H1 (cell line): ENCODE data around the gene TMEM132A. TPM values are rescaled to one million over a fixed set of nuclear protein-coding genes. Genes with fewer than 3 reads are reported as not detected.

Experiments
- CTCF ChIA-PET: fragments of 300-600 bp; sonication (Branson Sonifier 250); formaldehyde crosslinking; loops from one replicate; lab custom pipeline; 2021; ENCODE audit not compliant: partially characterized antibody; lab: Charles Lee
- POLR2A ChIA-PET: fragments of 300-600 bp; sonication (Branson Sonifier 250); formaldehyde crosslinking; loops from one replicate; lab custom pipeline; 2021; ENCODE audit warnings: inconsistent platforms; ENCODE audit not compliant: partially characterized antibody; lab: Charles Lee
- DNase-seq, 2 experiments: peaks; one replicate each; pipeline versions ENCODE4 v3.0.0 to v3.0.0-alpha.2; 2010 to 2022; ENCODE audit warnings: low spot score in 2 of 2, low read depth in 1 of 2, mixed read lengths in 1 of 2
- FAIRE-seq: peaks from 2 replicates; lab custom pipeline; 2011; peaks lifted over from hg19 to GRCh38; lab: Jason Lieb, UNC
- H2AFZ ChIP-seq: 2 replicates; pipeline ENCODE4 v1.8.1; 2012; ENCODE audit warnings: low read length, inconsistent platforms
- H2AK5ac ChIP-seq: 2 replicates; pipeline ENCODE4 v1.6.1; 2013; ENCODE audit warnings: low read depth, low read length
- H2BK120ac ChIP-seq: replicated peaks from 2 replicates; pipeline ENCODE3; 2013; ENCODE audit warnings: low read depth, low read length, inconsistent platforms
- H2BK12ac ChIP-seq: 2 replicates; pipeline ENCODE4 v1.6.1; 2013; ENCODE audit warnings: low read depth, low read length
- H2BK15ac ChIP-seq: 2 replicates; pipeline ENCODE4 v1.6.1; 2013; ENCODE audit warnings: low read length
- H2BK20ac ChIP-seq: 2 replicates; pipeline ENCODE4 v1.6.1; 2013; ENCODE audit warnings: low read length
- H2BK5ac ChIP-seq: 2 replicates; pipeline ENCODE4 v1.6.1; 2013; ENCODE audit warnings: low read depth, low read length
- H3K14ac ChIP-seq: 2 replicates; pipeline ENCODE4 v1.6.1; 2013; ENCODE audit warnings: inconsistent platforms; ENCODE audit not compliant: insufficient read length
- H3K18ac ChIP-seq: 2 replicates; pipeline ENCODE4 v1.6.1; 2013; ENCODE audit warnings: low read length; ENCODE audit errors: extremely low read depth
- H3K23ac ChIP-seq: 2 replicates; pipeline ENCODE4 v1.6.1; 2013; ENCODE audit warnings: inconsistent platforms; ENCODE audit not compliant: insufficient read length
- H3K23me2 ChIP-seq: 2 replicates; pipeline ENCODE4 v1.6.1; 2013; ENCODE audit warnings: low read depth, low read length
- H3K27ac ChIP-seq: 2 replicates; pipeline ENCODE4 v1.6.1; 2011; ENCODE audit warnings: low read depth, low read length, inconsistent platforms
- H3K27me3 ChIP-seq, 4 experiments: replicated peaks in 1 of 4; 1 replicate in 1 of 4; 2 replicates in 3 of 4; pipeline versions ENCODE4 v1.6.1 to v1.8.1; 2011 to 2013; ENCODE audit warnings: low read length in 3 of 4, mild to moderate bottlenecking in 3 of 4, inconsistent platforms in 2 of 4, mixed read lengths in 2 of 4, moderate library complexity in 1 of 4; ENCODE audit not compliant: control insufficient read depth in 3 of 4, insufficient read depth in 3 of 4; ENCODE audit errors: extremely low read depth in 1 of 4
- H3K36me3 ChIP-seq, 4 experiments: 2 replicates each; pipeline versions ENCODE4 v1.6.1 to v1.8.1; 2011 to 2013; ENCODE audit warnings: mild to moderate bottlenecking in 4 of 4, low read length in 3 of 4, moderate library complexity in 2 of 4, control low read depth in 1 of 4, inconsistent platforms in 1 of 4; ENCODE audit not compliant: insufficient read depth in 4 of 4, control insufficient read depth in 2 of 4
- H3K4ac ChIP-seq: replicated peaks from 2 replicates; pipeline ENCODE3; 2013; ENCODE audit warnings: low read length, low read depth, mixed read lengths, inconsistent platforms; ENCODE audit not compliant: insufficient read length
- H3K4me1 ChIP-seq, 4 experiments: replicated peaks in 1 of 4; 1 replicate in 1 of 4; 2 replicates in 3 of 4; pipeline versions ENCODE4 v1.6.1 to v1.8.1; 2011 to 2013; ENCODE audit warnings: low read length in 3 of 4, inconsistent platforms in 2 of 4, mixed read lengths in 1 of 4; ENCODE audit not compliant: insufficient read depth in 4 of 4, control insufficient read depth in 3 of 4
- H3K4me2 ChIP-seq, 2 experiments: 2 replicates each; pipeline versions ENCODE4 v1.6.1 to v1.8.1; 2011 to 2013; ENCODE audit warnings: low read depth in 2 of 2, low read length in 2 of 2, control low read depth in 1 of 2, inconsistent platforms in 1 of 2, mild to moderate bottlenecking in 1 of 2; ENCODE audit not compliant: insufficient read depth in 1 of 2
- H3K4me3 ChIP-seq, 4 experiments: fragments of 200-600, 300-600 bp in 1 of 4; sonication (generic), shearing (Covaris generic), sonication (Bioruptor Twin) in 1 of 4; 2 replicates each; pipeline versions ENCODE4 v1.5.1 to v1.8.1; 2011 to 2016; ENCODE audit warnings: low read length in 4 of 4, low read depth in 3 of 4, control low read depth in 2 of 4, inconsistent platforms in 2 of 4, mild to moderate bottlenecking in 2 of 4, mixed read lengths in 1 of 4, moderate library complexity in 1 of 4; ENCODE audit not compliant: insufficient read depth in 2 of 4; ENCODE audit errors: extremely low read depth in 1 of 4
- H3K56ac ChIP-seq: replicated peaks from 2 replicates; pipeline ENCODE3; 2013; ENCODE audit warnings: low read depth, mild to moderate bottlenecking, mixed read lengths, low read length, inconsistent platforms; ENCODE audit not compliant: insufficient read length
- H3K79me1 ChIP-seq: 2 replicates; pipeline ENCODE4 v1.6.1; 2013; ENCODE audit warnings: low read depth, low read length, control low read depth
- H3K79me2 ChIP-seq, 2 experiments: 2 replicates each; pipeline versions ENCODE4 v1.6.1 to v1.8.1; 2012 to 2013; ENCODE audit warnings: low read length in 2 of 2, mild to moderate bottlenecking in 2 of 2, inconsistent platforms in 1 of 2; ENCODE audit not compliant: insufficient read depth in 2 of 2, control insufficient read depth in 1 of 2
- H3K9ac ChIP-seq, 4 experiments: replicated peaks in 1 of 4; 1 replicate in 1 of 4; 2 replicates in 3 of 4; pipeline versions ENCODE4 v1.6.1 to v1.8.1; 2011 to 2013; ENCODE audit warnings: low read depth in 3 of 4, low read length in 3 of 4, control low read depth in 2 of 4, mild to moderate bottlenecking in 2 of 4, moderate library complexity in 2 of 4, inconsistent platforms in 1 of 4; ENCODE audit errors: extremely low read depth in 1 of 4
- H3K9me3 ChIP-seq, 2 experiments: 2 replicates each; pipeline versions ENCODE4 v1.6.1 to v1.8.1; 2012 to 2013; ENCODE audit warnings: mild to moderate bottlenecking in 2 of 2, moderate library complexity in 2 of 2, control low read depth in 1 of 2, inconsistent platforms in 1 of 2, low read depth in 1 of 2, low read length in 1 of 2, mixed read lengths in 1 of 2; ENCODE audit not compliant: insufficient read depth in 2 of 2
- H4K20me1 ChIP-seq, 2 experiments: replicated peaks in 1 of 2; 2 replicates each; pipeline versions ENCODE3 to v1.8.1; 2011 to 2013; ENCODE audit warnings: inconsistent platforms in 2 of 2, low read length in 2 of 2, mild to moderate bottlenecking in 1 of 2; ENCODE audit not compliant: insufficient read depth in 2 of 2, control insufficient read depth in 1 of 2
- H4K5ac ChIP-seq: 2 replicates; pipeline ENCODE4 v1.6.1; 2013; ENCODE audit warnings: low read length, low read depth, mixed read lengths, inconsistent platforms; ENCODE audit not compliant: insufficient read length
- H4K8ac ChIP-seq: 2 replicates; pipeline ENCODE4 v1.8.0; 2013; ENCODE audit warnings: mild to moderate bottlenecking, moderate library complexity, low read length, inconsistent platforms; ENCODE audit not compliant: insufficient read depth; ENCODE audit errors: extremely low read depth
- H4K91ac ChIP-seq: replicated peaks from 2 replicates; pipeline ENCODE3; 2013; ENCODE audit warnings: low read length, mixed read lengths, inconsistent platforms; ENCODE audit not compliant: insufficient read length
- EP300 ChIP-seq, 2 experiments: IDR thresholded peaks; 1 replicate in 1 of 2; 2 replicates in 1 of 2; pipeline ENCODE4 v1.6.1; 2011 to 2012; ENCODE audit warnings: low read depth in 2 of 2, low read length in 2 of 2, mild to moderate bottlenecking in 2 of 2, borderline replicate concordance in 1 of 2, inconsistent platforms in 1 of 2, moderate library complexity in 1 of 2
- GABPA ChIP-seq: IDR thresholded peaks from 2 replicates; pipeline ENCODE4 v1.6.1; 2011; ENCODE audit warnings: mild to moderate bottlenecking, low read length, moderate library complexity, borderline replicate concordance; ENCODE audit not compliant: insufficient read depth
- POLR2A ChIP-seq, 2 experiments: IDR thresholded peaks; 1 replicate in 1 of 2; 2 replicates in 1 of 2; pipeline ENCODE4 v1.6.1; 2011; ENCODE audit warnings: low read depth in 2 of 2, low read length in 2 of 2, mild to moderate bottlenecking in 2 of 2; ENCODE audit errors: control extremely low read depth in 1 of 2
- RBBP5 ChIP-seq: IDR thresholded peaks from 2 replicates; pipeline ENCODE4 v1.7.1; 2012; ENCODE audit warnings: low read depth, mild to moderate bottlenecking, inconsistent platforms, low read length, moderate library complexity, borderline replicate concordance
- SRF ChIP-seq: IDR thresholded peaks from 2 replicates; pipeline ENCODE4 v1.6.1; 2011; ENCODE audit warnings: mild to moderate bottlenecking, low read depth, low read length, moderate library complexity
- TAF1 ChIP-seq: IDR thresholded peaks from 2 replicates; pipeline ENCODE4 v1.6.1; 2011; ENCODE audit warnings: mild to moderate bottlenecking, low read depth, low read length
- TEAD4 ChIP-seq: IDR thresholded peaks from 2 replicates; pipeline ENCODE4 v1.6.1; 2012; ENCODE audit warnings: low read depth, low read length, inconsistent platforms, mixed read lengths
- WGBS, 2 experiments: shearing (Covaris generic) in 1 of 2; methylation state at CpG; one replicate each; pipeline versions ENCODE4 v1.1.6 to v1.1.7; 2013 to 2015; ENCODE audit warnings: low lambda C conversion rate in 2 of 2, mixed read lengths in 2 of 2, inconsistent platforms in 1 of 2, low coverage in 1 of 2, missing lambda C conversion rate in 1 of 2; ENCODE audit not compliant: insufficient replicate concordance in 2 of 2, insufficient coverage in 1 of 2, insufficient read length in 1 of 2; ENCODE audit errors: extremely low coverage in 1 of 2, missing lambda C conversion rate in 1 of 2; 5-methylcytosine and 5-hydroxymethylcytosine counted together
- polyA plus RNA-seq, 7 experiments: library from polyadenylated mRNA; depleted of rRNA in 3 of 7; stranded (reverse) in 5 of 7; unstranded in 2 of 7; fragments of >200 nt in 5 of 7; fragments of 200-250 nt in 2 of 7; gene quantifications; 1 replicate in 5 of 7; 2 replicates in 1 of 7; 4 replicates in 1 of 7; pipeline versions ENCODE4 v1.2.1 to v1.2.3, GENCODE V29; 2011 to 2013; ENCODE audit warnings: missing spikeins in 2 of 7, mixed read lengths in 2 of 7
- total RNA-seq: library from RNA; stranded (reverse); fragmentation: NEBNext Ultra II Directional; extraction: Animal tissue kit (Norgen Biotek cat#: 25700); gene quantifications from 2 replicates; pipeline ENCODE4 v1.2.1, GENCODE V29; 2021
- TF ChIP-seq, protein P1 (sequence below): IDR thresholded peaks from 2 replicates; pipeline ENCODE4 v1.6.1; 2012; ENCODE audit warnings: low read length, inconsistent platforms
- TF ChIP-seq, protein P2 (sequence below), 3 experiments: IDR thresholded peaks; 1 replicate in 2 of 3; 2 replicates in 1 of 3; pipeline versions ENCODE4 v1.5.1 to v1.6.1; 2011; ENCODE audit warnings: low read length in 3 of 3, mild to moderate bottlenecking in 3 of 3, inconsistent platforms in 2 of 3, low read depth in 1 of 3, moderate library complexity in 1 of 3; ENCODE audit not compliant: insufficient read depth in 1 of 3; ENCODE audit errors: control extremely low read depth in 1 of 3

The TMEM132A gene
- total and polyA plus RNA-seq, 2 of the 8 experiments (the other 6 are each of a cell fraction or from before 2014, with no cell fraction given), result 46.6 to 97.9 TPM

DNA sequence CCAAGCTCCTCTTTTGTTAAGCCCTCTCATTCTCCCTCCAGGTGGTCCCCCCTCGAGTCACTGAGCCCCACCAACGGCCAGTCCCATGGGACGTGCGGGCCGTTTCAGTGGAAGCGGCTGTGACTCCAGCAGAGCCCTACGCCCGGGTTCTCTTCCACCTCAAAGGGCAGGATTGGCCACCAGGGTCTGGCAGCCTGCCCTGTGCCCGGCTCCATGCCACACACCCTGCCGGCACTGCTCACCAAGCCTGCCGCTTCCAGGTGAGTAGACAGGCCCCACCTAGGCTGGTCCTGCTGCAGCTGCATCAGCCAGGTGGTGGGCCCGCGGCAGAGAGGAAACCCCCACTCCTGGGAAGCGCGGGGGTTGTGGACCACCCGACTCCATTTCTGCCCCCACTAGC is 3.3 kb downstream of the TMEM132A start:
- Histone ChIP-seq H3K23me2 (peaks cover 11% of the 10 kb centered on the region; the same call in 1 of the 2 replicates), H2AFZ (no peak overlapping the region), H4K20me1 (peaks cover 9 to 12% of the 10 kb centered on the region in 2 experiments), H2AK5ac (no peak overlapping the region), H3K9ac (no peak overlapping the region), H3K79me2 (no peaks in the 10 kb centered on the region), H3K79me1 (peaks cover 11% of the 10 kb centered on the region), H3K14ac (no peak overlapping the region), H3K4me2 (no peak overlapping the region), H3K23ac (no peak overlapping the region), H2BK12ac (no peak overlapping the region), H2BK20ac (no peak overlapping the region), H2BK120ac (no peak overlapping the region), H3K56ac (no peak overlapping the region), H2BK15ac (no peak overlapping the region), H4K91ac (no peak overlapping the region), H3K4me3 (no peak overlapping the region), H3K36me3 (peaks cover 10 to 45% (median 24%) of the 10 kb centered on the region in 4 experiments; a peak in 7 of 8 replicates), H3K4ac (no peak overlapping the region), H3K27me3 (peaks cover 0 to 3% (median 0%) of the 10 kb centered on the region in 4 experiments; a peak in 1 of 7 replicates), H3K9me3 (no peaks in the 10 kb centered on the region), H4K5ac (no peak overlapping the region), H3K4me1 (peaks cover 5 to 15% (median 5%) of the 10 kb centered on the region in 4 experiments; a peak in 6 of 7 replicates), H3K18ac (no peak overlapping the region), H4K8ac (no peak overlapping the region), H3K27ac (no peak overlapping the region), H2BK5ac (no peak overlapping the region)
- FAIRE-seq (no peak), DNase-seq (no peak)
- ChIA-PET POLR2A (interaction anchor here (1.2 to 5.7 kb wide), 3 partner anchors 9 to 13 kb away, joined by 3 to 26 read pairs (median 4); partner anchors contain the start of gene TMEM109), CTCF (interaction anchor here (1.1 to 1.9 kb wide), 3 partner anchors 26 to 96 kb away, joined by 3 to 9 read pairs (median 5); no protein-coding TSS in a partner anchor)
- WGBS, 2 experiments, result 86% methylated on average over 16 of the region's 16 CpGs; no CpG with 5 or more reads in 1 of the 2 experiments
- TF ChIP-seq, protein P1, sequence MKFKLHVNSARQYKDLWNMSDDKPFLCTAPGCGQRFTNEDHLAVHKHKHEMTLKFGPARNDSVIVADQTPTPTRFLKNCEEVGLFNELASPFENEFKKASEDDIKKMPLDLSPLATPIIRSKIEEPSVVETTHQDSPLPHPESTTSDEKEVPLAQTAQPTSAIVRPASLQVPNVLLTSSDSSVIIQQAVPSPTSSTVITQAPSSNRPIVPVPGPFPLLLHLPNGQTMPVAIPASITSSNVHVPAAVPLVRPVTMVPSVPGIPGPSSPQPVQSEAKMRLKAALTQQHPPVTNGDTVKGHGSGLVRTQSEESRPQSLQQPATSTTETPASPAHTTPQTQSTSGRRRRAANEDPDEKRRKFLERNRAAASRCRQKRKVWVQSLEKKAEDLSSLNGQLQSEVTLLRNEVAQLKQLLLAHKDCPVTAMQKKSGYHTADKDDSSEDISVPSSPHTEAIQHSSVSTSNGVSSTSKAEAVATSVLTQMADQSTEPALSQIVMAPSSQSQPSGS, result no peak
- TF ChIP-seq RBBP5 (no peak), SRF (no peak), GABPA (no peak), TAF1 (no peak), POLR2A (IDR thresholded peaks at IDR 0.05; ENCODE audit: control extremely low read depth in 1 of 2, low read depth in 2 of 2, low read length in 2 of 2) (no peak), EP300 (IDR thresholded peaks at IDR 0.05; ENCODE audit: borderline replicate concordance in 1 of 2, low read depth in 2 of 2, low read length in 2 of 2) (no peak), TEAD4 (no peak)
- TF ChIP-seq, protein P2, sequence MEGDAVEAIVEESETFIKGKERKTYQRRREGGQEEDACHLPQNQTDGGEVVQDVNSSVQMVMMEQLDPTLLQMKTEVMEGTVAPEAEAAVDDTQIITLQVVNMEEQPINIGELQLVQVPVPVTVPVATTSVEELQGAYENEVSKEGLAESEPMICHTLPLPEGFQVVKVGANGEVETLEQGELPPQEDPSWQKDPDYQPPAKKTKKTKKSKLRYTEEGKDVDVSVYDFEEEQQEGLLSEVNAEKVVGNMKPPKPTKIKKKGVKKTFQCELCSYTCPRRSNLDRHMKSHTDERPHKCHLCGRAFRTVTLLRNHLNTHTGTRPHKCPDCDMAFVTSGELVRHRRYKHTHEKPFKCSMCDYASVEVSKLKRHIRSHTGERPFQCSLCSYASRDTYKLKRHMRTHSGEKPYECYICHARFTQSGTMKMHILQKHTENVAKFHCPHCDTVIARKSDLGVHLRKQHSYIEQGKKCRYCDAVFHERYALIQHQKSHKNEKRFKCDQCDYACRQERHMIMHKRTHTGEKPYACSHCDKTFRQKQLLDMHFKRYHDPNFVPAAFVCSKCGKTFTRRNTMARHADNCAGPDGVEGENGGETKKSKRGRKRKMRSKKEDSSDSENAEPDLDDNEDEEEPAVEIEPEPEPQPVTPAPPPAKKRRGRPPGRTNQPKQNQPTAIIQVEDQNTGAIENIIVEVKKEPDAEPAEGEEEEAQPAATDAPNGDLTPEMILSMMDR (IDR thresholded peaks at IDR 0.05; ENCODE audit: control extremely low read depth in 1 of 3, insufficient read depth in 1 of 3, low read depth in 1 of 3, low read length in 3 of 3), result no peak
